ENCODE measurements around the gene PRKCH.

PRKCH gene

GRCh38 chr14:61338457-61338856 is 17.1 kb downstream of the PRKCH start:
- DNase-seq (ENCODE audit: low spot score): no peak

GRCh38 chr14:61341275-61342206 is 20.2 kb downstream of the PRKCH start:
- no peak for DNase-seq (ENCODE audit: low spot score)

GRCh38 chr14:61342486-61342885 is 21.1 kb downstream of the PRKCH start:
- DNase-seq (ENCODE audit: low spot score): no peak

- no peak for DNase-seq (ENCODE audit: low spot score)
Observed at GRCh38 chr14:61342932-61343331, 21.6 kb downstream of the PRKCH start.

GRCh38 chr14:61343471-61343870 is 22.1 kb downstream of the PRKCH start:
- DNase-seq (ENCODE audit: low spot score): no peak

- DNase-seq (ENCODE audit: low spot score): no peak
Observed at GRCh38 chr14:61343991-61344405, 22.6 kb downstream of the PRKCH start.

GRCh38 chr14:61344437-61345150 is 23.2 kb downstream of the PRKCH start:
- DNase-seq (ENCODE audit: low spot score): no peak

- no peak for DNase-seq (ENCODE audit: low spot score)
Observed at GRCh38 chr14:61345151-61345482, 23.7 kb downstream of the PRKCH start.

- DNase-seq (ENCODE audit: low spot score): no peak
Observed at GRCh38 chr14:61346221-61346620, 24.8 kb downstream of the PRKCH start.

GRCh38 chr14:61346793-61347192 is 25.4 kb downstream of the PRKCH start:
- no peak for DNase-seq (ENCODE audit: low spot score)

GRCh38 chr14:61347826-61348443 is 26.6 kb downstream of the PRKCH start:
- DNase-seq (ENCODE audit: low spot score): no peak

GRCh38 chr14:61350427-61351270 is 29.3 kb downstream of the PRKCH start:
- no peak for DNase-seq (ENCODE audit: low spot score)

- DNase-seq (ENCODE audit: low spot score): no peak
Observed at GRCh38 chr14:61351477-61351876, 30.1 kb downstream of the PRKCH start.

- DNase-seq (ENCODE audit: low spot score): no peak
Observed at GRCh38 chr14:61355892-61356325, 34.5 kb downstream of the PRKCH start.

- DNase-seq (ENCODE audit: low spot score): no peak
Observed at GRCh38 chr14:61357123-61357522, 35.7 kb downstream of the PRKCH start.

GRCh38 chr14:61358554-61359226 is 37.3 kb downstream of the PRKCH start:
- DNase-seq (ENCODE audit: low spot score): no peak

GRCh38 chr14:61360796-61361525 is 39.6 kb downstream of the PRKCH start:
- DNase-seq (ENCODE audit: low spot score): no peak

GRCh38 chr14:61362072-61362750 is 40.8 kb downstream of the PRKCH start:
- DNase-seq (ENCODE audit: low spot score): no peak

GRCh38 chr14:61364243-61364642 is 42.9 kb downstream of the PRKCH start:
- no peak for DNase-seq (ENCODE audit: low spot score)

- no peak for DNase-seq (ENCODE audit: low spot score)
Observed at GRCh38 chr14:61365667-61366212, 44.4 kb downstream of the PRKCH start.
